Gastroesophageal sphincter (tissue), 4 donors: ENCODE data around the gene CELSR3. TPM values are rescaled to one million over a fixed set of nuclear protein-coding genes. Genes with fewer than 3 reads are reported as not detected.
A peak's percentile ranks its signal among the peaks of the same experiment; 100 is the strongest.

Experiments
- ATAC-seq: fragments of 150-250 bp; one replicate; pipeline ENCODE4 v1.9.1; 2016; ENCODE audit warnings: mild to moderate bottlenecking, moderate library complexity
- H3K27ac ChIP-seq, 4 donors: fragments of 200-600 bp; sonication (generic) in 3 of 4; 1 replicate in 3 of 4; 2 replicates in 1 of 4; pipeline ENCODE4 v1.5.1; 2016 to 2019
- H3K27me3 ChIP-seq: fragments of 200-600 bp; sonication (generic); one replicate; pipeline ENCODE4 v1.5.1; 2019
- H3K36me3 ChIP-seq, 2 donors: fragments of 200-600 bp; sonication (generic); one replicate each; pipeline ENCODE4 v1.5.1; 2019; ENCODE audit warnings: control low read depth in 1 of 2
- H3K4me1 ChIP-seq, 3 donors: fragments of 200-600 bp; sonication (generic); 1 replicate in 2 of 3; 2 replicates in 1 of 3; pipeline ENCODE4 v1.5.1; 2016 to 2019; ENCODE audit warnings: control low read depth in 2 of 3
- H3K4me3 ChIP-seq, 2 donors: fragments of 200-600 bp; sonication (generic); one replicate each; pipeline ENCODE4 v1.5.1; 2019; ENCODE audit warnings: mild to moderate bottlenecking in 1 of 2, moderate library complexity in 1 of 2
- H3K9me3 ChIP-seq, 3 donors: fragments of 200-600 bp; sonication (generic); one replicate each; pipeline ENCODE4 v1.5.1; 2017 to 2019; ENCODE audit warnings: control low read depth in 2 of 3
- CTCF ChIP-seq, 4 experiments: fragments of 200-600 bp in 2 of 4; fragments of 450-650 bp in 2 of 4; sonication (generic) in 1 of 4; IDR thresholded peaks; one replicate each; pipeline ENCODE4 v1.5.1; 2017 to 2019; ENCODE audit warnings: antibody characterized with exemption in 4 of 4, mild to moderate bottlenecking in 2 of 4, moderate library complexity in 2 of 4
- EP300 ChIP-seq: sonication (generic); formaldehyde crosslinking; IDR thresholded peaks from one replicate; pipeline ENCODE4 v1.6.1; 2017; ENCODE audit warnings: antibody characterized with exemption, mild to moderate bottlenecking
- POLR2A ChIP-seq, 2 donors: fragments of 450-650 bp; IDR thresholded peaks; one replicate each; pipeline ENCODE4 v1.6.1; 2017; ENCODE audit warnings: antibody characterized with exemption in 2 of 2, mild to moderate bottlenecking in 2 of 2, moderate library complexity in 1 of 2
- POLR2AphosphoS5 ChIP-seq: sonication (generic); formaldehyde crosslinking; IDR thresholded peaks from one replicate; pipeline ENCODE4 v1.6.1; 2017; ENCODE audit warnings: antibody characterized with exemption
- WGBS, 2 donors: methylation state at CpG; one replicate each; pipeline ENCODE4 v1.1.5; 2018; ENCODE audit warnings: low coverage in 1 of 2; 5-methylcytosine and 5-hydroxymethylcytosine counted together
- total RNA-seq, 4 donors: library from RNA; depleted of rRNA; stranded (reverse); fragments of >200 nt; gene quantifications; one replicate each; pipeline ENCODE4 v1.1.0, GENCODE V29; 2016

CELSR3 gene
- total RNA-seq, 4 donors from 2014 or later: 0.40 to 1.0 (median 0.66) TPM

- H3K4me3 ChIP-seq: no peak overlapping the region
- H3K36me3 ChIP-seq: peaks cover 0 to 39% of the 10 kb centered on the region in 2 donors
- no peak for TF ChIP-seq POLR2A (IDR thresholded peaks at IDR 0.05)
- no peak for TF ChIP-seq POLR2AphosphoS5
- no peak for TF ChIP-seq EP300
- TF ChIP-seq CTCF (IDR thresholded peaks at IDR 0.05): no peak
- H3K4me1 ChIP-seq: peaks cover 0 to 42% (median 32%) of the 10 kb centered on the region in 3 donors
- 50 to 89% methylated on average over 1 to 2 of the region's 5 CpGs for WGBS, 2 donors
- ATAC-seq: no peak
- no peaks in the 10 kb centered on the region for H3K9me3 ChIP-seq
- H3K27ac ChIP-seq: peak overlapping the region in 2 of 4 donors; percentile 31 to 83
- H3K27me3 ChIP-seq: peaks cover 39% of the 10 kb centered on the region
Observed at GRCh38 chr3:48596157-48596556, 66.5 kb downstream of the CELSR3 start.

- ATAC-seq: peak; percentile 16
- H3K4me3 ChIP-seq: peak overlapping the region in 1 of 2 donors; percentile 45
- WGBS, 2 donors: 15 to 24% methylated on average over 3 to 8 of the region's 10 CpGs
- H3K27ac ChIP-seq: peak overlapping the region in 2 of 4 donors; percentile 31 to 83
- TF ChIP-seq CTCF (IDR thresholded peaks at IDR 0.05) (no peak), POLR2AphosphoS5 (no peak), EP300 (no peak), POLR2A (IDR thresholded peaks at IDR 0.05) (no peak)
- peaks cover 39% of the 10 kb centered on the region for H3K27me3 ChIP-seq
- peaks cover 0 to 42% (median 32%) of the 10 kb centered on the region in 3 donors for H3K4me1 ChIP-seq
- no peaks in the 10 kb centered on the region for H3K9me3 ChIP-seq
- peaks cover 0 to 34% of the 10 kb centered on the region in 2 donors for H3K36me3 ChIP-seq
Observed at GRCh38 chr3:48595526-48596121, 67.1 kb downstream of the CELSR3 start.

- Histone ChIP-seq H3K36me3 (peaks cover 0 to 29% of the 10 kb centered on the region in 2 donors), H3K9me3 (no peaks in the 10 kb centered on the region), H3K27ac (peak within 1 kb of the TSS in 2 of 4 donors; percentile 31 to 83), H3K27me3 (peaks cover 39% of the 10 kb centered on the region), H3K4me3 (peak within 1 kb of the TSS; percentile 12 to 45), H3K4me1 (peaks cover 0 to 42% (median 32%) of the 10 kb centered on the region in 3 donors)
- WGBS, 2 donors: no CpG with 5 or more reads among the region's 35 CpGs
- TF ChIP-seq POLR2A (IDR thresholded peaks at IDR 0.05): no peak
- no peak for TF ChIP-seq EP300
- TF ChIP-seq CTCF (IDR thresholded peaks at IDR 0.05): no peak
- ATAC-seq: no peak
Observed at GRCh38 chr3:48595075-48595525, 67.6 kb downstream of the CELSR3 start, which contains the start of gene COL7A1. COL7A1 (minus strand) TSS chr3:48595329; CDS start chr3:48595159, 170 bp downstream.

GRCh38 chr3:48594417-48595049 lies 68.2 kb downstream of the CELSR3 start:
- TF ChIP-seq POLR2A (IDR thresholded peaks at IDR 0.05): no peak
- TF ChIP-seq POLR2AphosphoS5: no peak
- no peak for TF ChIP-seq CTCF (IDR thresholded peaks at IDR 0.05)
- TF ChIP-seq EP300: no peak
- peaks cover 39% of the 10 kb centered on the region for H3K27me3 ChIP-seq
- H3K4me1 ChIP-seq: peaks cover 0 to 38% (median 29%) of the 10 kb centered on the region in 3 donors
- H3K36me3 ChIP-seq: peaks cover 0 to 23% of the 10 kb centered on the region in 2 donors
- 39 to 69% methylated on average over 3 to 26 of the region's 39 CpGs for WGBS, 2 donors
- peak overlapping the region; percentile 12 to 45 for H3K4me3 ChIP-seq
- ATAC-seq: no peak
- H3K27ac ChIP-seq: peak overlapping the region in 1 of 4 donors; percentile 60
- H3K9me3 ChIP-seq: no peaks in the 10 kb centered on the region
